OCI-LY7 (cell line): Measurements from ENCODE around the gene TM9SF4. TPM values are rescaled to one million over a fixed set of nuclear protein-coding genes. Genes with fewer than 3 reads are reported as not detected.

ENCODE experiments used
- BruUV-seq: library from RNA; stranded (reverse); fragments of 400-500 nt; replicated peaks from 2 replicates; lab custom pipeline; 2021; lab: Mats Ljungman, UMichigan
- CTCF ChIA-PET: fragments of 300-600 bp; sonication (Branson Sonifier 250); formaldehyde crosslinking; loops from one replicate; lab custom pipeline; 2022; ENCODE audit warnings: antibody characterized with exemption; ENCODE audit not compliant: unreplicated experiment; lab: Charles Lee
- POLR2A ChIA-PET: fragments of 300-600 bp; sonication (Branson Sonifier 250); formaldehyde crosslinking; loops from one replicate; lab custom pipeline; 2022; ENCODE audit warnings: antibody characterized with exemption; lab: Charles Lee
- DNase-seq: peaks from one replicate; pipeline ENCODE4 v3.0.0-alpha.2; 2015; ENCODE audit warnings: low spot score
- H2AFZ ChIP-seq: fragments of 200-600 bp; sonication (generic), shearing (Covaris generic); 2 replicates; pipeline ENCODE4 v1.6.1; 2014; ENCODE audit warnings: mild to moderate bottlenecking, antibody characterized with exemption, low read length, moderate library complexity
- H3K27ac ChIP-seq: fragments of 200-600 bp; sonication (generic); 2 replicates; pipeline ENCODE4 v1.5.1; 2014; ENCODE audit warnings: mixed run types, low read depth, mild to moderate bottlenecking, moderate library complexity, low read length, inconsistent platforms; ENCODE audit not compliant: poor library complexity, severe bottlenecking
- H3K36me3 ChIP-seq: fragments of 200-600 bp; sonication (generic); 2 replicates; pipeline ENCODE4 v1.6.1; 2014; ENCODE audit warnings: mild to moderate bottlenecking, antibody characterized with exemption, low read length, moderate library complexity, mixed read lengths; ENCODE audit not compliant: insufficient read depth
- H3K4me1 ChIP-seq: fragments of 200-600 bp; sonication (generic); 2 replicates; pipeline ENCODE4 v1.5.1; 2014; ENCODE audit warnings: mild to moderate bottlenecking, low read length; ENCODE audit not compliant: insufficient read depth, poor library complexity, severe bottlenecking
- H3K4me2 ChIP-seq: fragments of 200-600 bp; sonication (generic); 2 replicates; pipeline ENCODE4 v1.6.1; 2014; ENCODE audit warnings: mild to moderate bottlenecking, low read length
- H3K4me3 ChIP-seq: fragments of 200-600 bp; sonication (generic); 2 replicates; pipeline ENCODE4 v1.5.1; 2014; ENCODE audit warnings: mild to moderate bottlenecking, low read depth, low read length; ENCODE audit not compliant: poor library complexity, severe bottlenecking
- H3K79me2 ChIP-seq: fragments of 200-600 bp; sonication (generic); 2 replicates; pipeline ENCODE4 v1.6.1; 2016; ENCODE audit warnings: low read depth, mild to moderate bottlenecking, low read length, moderate library complexity, mixed read lengths; ENCODE audit not compliant: insufficient read depth
- H3K9me2 ChIP-seq: fragments of 200-600 bp; sonication (generic); 2 replicates; pipeline ENCODE4 v1.6.1; 2016; ENCODE audit warnings: mild to moderate bottlenecking, low read length, mixed read lengths; ENCODE audit not compliant: insufficient read depth
- H3K9me3 ChIP-seq: fragments of 200-600 bp; sonication (generic); 2 replicates; pipeline ENCODE4 v1.6.1; 2014; ENCODE audit warnings: mild to moderate bottlenecking, mixed run types, low read length, mixed read lengths
- H4K20me1 ChIP-seq: fragments of 200-600 bp; sonication (generic); 2 replicates; pipeline ENCODE4 v1.6.1; 2014; ENCODE audit warnings: mild to moderate bottlenecking, antibody characterized with exemption, low read length, moderate library complexity, mixed read lengths; ENCODE audit not compliant: insufficient read depth
- EZH2phosphoT487 ChIP-seq: fragments of 200-600 bp; sonication (generic); IDR thresholded peaks from 2 replicates; pipeline ENCODE4 v1.6.1; 2018; ENCODE audit warnings: low read depth, borderline replicate concordance, mild to moderate bottlenecking, mixed run types, antibody characterized with exemption, low read length, moderate library complexity, mixed read lengths
- intact Hi-C: fragments of 100-400 bp; cut with micrococcal nuclease; formaldehyde crosslinking; loops from one replicate; pipeline ENCODE4 v1.10.0; 2022; ENCODE audit not compliant: unreplicated experiment
- total RNA-seq, 2 experiments: library from RNA; depleted of rRNA in 1 of 2; stranded (reverse); fragments of >200 nt in 1 of 2; shearing (Covaris generic) in 1 of 2; gene quantifications; 2 replicates each; pipeline ENCODE4 v1.2.3, GENCODE V29; 2014 to 2022
- TF ChIP-seq, protein P1 (sequence below): fragments of 200-600 bp; sonication (generic); conservative IDR thresholded peaks from 2 replicates; pipeline ENCODE4 v1.5.1; 2014; ENCODE audit warnings: mild to moderate bottlenecking, antibody characterized with exemption, low read length, moderate library complexity, mixed read lengths

TM9SF4 gene
- total RNA-seq, 2 experiments from 2014 or later = 20.8 to 38.9 TPM

DNA sequence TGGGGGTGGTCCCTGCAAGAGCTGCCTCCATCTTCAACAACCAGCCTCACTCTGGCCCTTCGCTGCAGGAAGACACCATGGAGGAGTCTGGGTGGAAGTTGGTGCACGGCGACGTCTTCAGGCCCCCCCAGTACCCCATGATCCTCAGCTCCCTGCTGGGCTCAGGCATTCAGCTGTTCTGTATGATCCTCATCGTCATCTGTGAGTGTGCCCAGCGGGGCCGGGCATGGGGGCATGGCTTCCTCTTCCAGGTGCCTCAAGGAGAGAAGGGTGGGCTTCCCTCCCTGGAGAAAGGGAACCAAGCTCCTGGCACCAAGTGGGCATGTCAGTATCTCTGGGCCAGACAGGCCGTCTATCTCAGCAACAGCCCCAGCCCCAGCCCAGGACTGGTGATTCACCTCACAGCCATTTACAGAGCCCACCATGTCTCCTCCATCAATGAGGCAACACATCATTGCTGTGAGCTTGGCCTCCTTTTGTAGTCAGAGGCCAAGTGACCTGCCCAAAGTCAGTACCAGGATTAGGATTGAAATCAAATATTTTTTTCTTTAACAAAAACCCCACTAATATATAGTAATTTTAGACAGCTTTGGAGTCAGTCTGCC, 40.2 kb downstream of the TM9SF4 start:
- H3K36me3 ChIP-seq = peaks cover 65% of the 10 kb centered on the region
- CTCF ChIA-PET = interaction anchor here (1.1 kb wide), 1 partner anchor 319 kb away, joined by 3 read pairs; no protein-coding TSS in a partner anchor
- no TSS peak for BruUV-seq

DNA sequence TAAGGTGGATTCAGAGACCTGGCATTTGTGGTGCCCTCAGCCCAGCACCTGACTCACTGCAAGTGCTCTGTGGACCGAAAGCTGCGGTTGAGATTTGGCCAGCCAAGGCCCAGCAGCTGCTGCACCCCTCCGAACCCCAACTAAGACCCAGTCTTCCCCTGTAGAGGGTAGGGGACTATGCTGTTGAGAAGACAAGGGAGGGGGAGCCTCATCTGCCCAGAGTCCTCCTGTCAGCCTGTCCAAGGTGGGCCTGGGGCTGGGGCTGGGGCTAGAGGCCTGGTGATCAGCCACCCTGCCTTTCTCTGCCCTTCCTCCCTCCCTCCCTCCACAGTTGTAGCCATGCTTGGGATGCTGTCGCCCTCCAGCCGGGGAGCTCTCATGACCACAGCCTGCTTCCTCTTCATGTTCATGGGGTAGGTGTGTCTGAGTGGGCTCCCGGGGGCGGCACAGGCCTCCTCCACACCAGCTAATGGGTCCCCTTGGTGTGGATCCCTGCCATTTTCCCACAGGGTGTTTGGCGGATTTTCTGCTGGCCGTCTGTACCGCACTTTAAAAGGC, 40.9 kb downstream of the TM9SF4 start:
- Histone ChIP-seq H3K27ac (no peak overlapping the region), H2AFZ (no peak overlapping the region), H3K9me3 (no peaks in the 10 kb centered on the region), H3K4me3 (no peak overlapping the region), H3K4me1 (no peaks in the 10 kb centered on the region), H3K36me3 (peaks cover 65% of the 10 kb centered on the region), H3K4me2 (no peak overlapping the region), H3K79me2 (no peaks in the 10 kb centered on the region), H3K9me2 (no peaks in the 10 kb centered on the region), H4K20me1 (no peaks in the 10 kb centered on the region)
- intact Hi-C loops = loop anchor here (10.0 kb wide), 1 partner anchor 504 kb away; no protein-coding TSS in a partner anchor
- DNase-seq = no peak
- ChIA-PET CTCF (interaction anchor here (1.1 kb wide), 1 partner anchor 320 kb away, joined by 3 read pairs; no protein-coding TSS in a partner anchor), POLR2A (no interaction called here)
- TF ChIP-seq, protein P1, sequence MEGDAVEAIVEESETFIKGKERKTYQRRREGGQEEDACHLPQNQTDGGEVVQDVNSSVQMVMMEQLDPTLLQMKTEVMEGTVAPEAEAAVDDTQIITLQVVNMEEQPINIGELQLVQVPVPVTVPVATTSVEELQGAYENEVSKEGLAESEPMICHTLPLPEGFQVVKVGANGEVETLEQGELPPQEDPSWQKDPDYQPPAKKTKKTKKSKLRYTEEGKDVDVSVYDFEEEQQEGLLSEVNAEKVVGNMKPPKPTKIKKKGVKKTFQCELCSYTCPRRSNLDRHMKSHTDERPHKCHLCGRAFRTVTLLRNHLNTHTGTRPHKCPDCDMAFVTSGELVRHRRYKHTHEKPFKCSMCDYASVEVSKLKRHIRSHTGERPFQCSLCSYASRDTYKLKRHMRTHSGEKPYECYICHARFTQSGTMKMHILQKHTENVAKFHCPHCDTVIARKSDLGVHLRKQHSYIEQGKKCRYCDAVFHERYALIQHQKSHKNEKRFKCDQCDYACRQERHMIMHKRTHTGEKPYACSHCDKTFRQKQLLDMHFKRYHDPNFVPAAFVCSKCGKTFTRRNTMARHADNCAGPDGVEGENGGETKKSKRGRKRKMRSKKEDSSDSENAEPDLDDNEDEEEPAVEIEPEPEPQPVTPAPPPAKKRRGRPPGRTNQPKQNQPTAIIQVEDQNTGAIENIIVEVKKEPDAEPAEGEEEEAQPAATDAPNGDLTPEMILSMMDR = no peak
- TF ChIP-seq EZH2phosphoT487 = no peak
- BruUV-seq = no TSS peak

More for the DNA sequence above, 40.2 kb downstream of the TM9SF4 start:
- no peaks in the 10 kb centered on the region for H3K9me2 ChIP-seq
- DNase-seq = no peak
- no peaks in the 10 kb centered on the region for H3K79me2 ChIP-seq
- no peak overlapping the region for H3K27ac ChIP-seq
- no peak overlapping the region for H2AFZ ChIP-seq
- H3K4me2 ChIP-seq = no peak overlapping the region
- no peaks in the 10 kb centered on the region for H4K20me1 ChIP-seq
- H3K4me3 ChIP-seq = no peak overlapping the region
- no peaks in the 10 kb centered on the region for H3K4me1 ChIP-seq
- TF ChIP-seq, protein P1 = no peak
- TF ChIP-seq EZH2phosphoT487 = no peak
- intact Hi-C loops = loop anchor here (10.0 kb wide), 1 partner anchor 505 kb away; no protein-coding TSS in a partner anchor
- POLR2A ChIA-PET = no interaction called here
- no peaks in the 10 kb centered on the region for H3K9me3 ChIP-seq
